Sigmoid colon (tissue), 7 donors: ENCODE data around the gene TEKT5. TPM values are rescaled to one million over a fixed set of nuclear protein-coding genes. Genes with fewer than 3 reads are reported as not detected.

Experiments
- DNase-seq: peaks from one replicate; pipeline ENCODE4 v3.0.0-alpha.2; 2019
- H3K27ac ChIP-seq, 4 donors: fragments of 200-600 bp; sonication (generic); one replicate each; pipeline ENCODE4 v1.5.1; 2016 to 2019; ENCODE audit warnings: mild to moderate bottlenecking in 1 of 4
- H3K27me3 ChIP-seq, 3 donors: fragments of 200-600 bp; sonication (generic); one replicate each; pipeline ENCODE4 v1.5.1; 2019; ENCODE audit warnings: mild to moderate bottlenecking in 1 of 3
- H3K36me3 ChIP-seq, 4 donors: fragments of 200-600 bp; sonication (generic); one replicate each; pipeline ENCODE4 v1.5.1; 2016 to 2019
- H3K4me1 ChIP-seq, 4 donors: fragments of 200-600 bp; sonication (generic); one replicate each; pipeline ENCODE4 v1.5.1; 2017 to 2019
- H3K4me3 ChIP-seq, 4 donors: fragments of 200-600 bp; sonication (generic); one replicate each; pipeline ENCODE4 v1.5.1; 2017 to 2019; ENCODE audit warnings: mild to moderate bottlenecking in 2 of 4, moderate library complexity in 1 of 4
- H3K9me3 ChIP-seq, 4 donors: fragments of 200-600 bp in 3 of 4; sonication (generic) in 3 of 4; one replicate each; pipeline versions ENCODE4 v1.5.1 to v1.6.1; 2013 to 2019
- EP300 ChIP-seq, 4 donors: sonication (generic); formaldehyde crosslinking; IDR thresholded peaks; one replicate each; pipeline ENCODE4 v1.6.1; 2017; ENCODE audit warnings: antibody characterized with exemption in 4 of 4
- POLR2A ChIP-seq, 2 donors: fragments of 450-650 bp; IDR thresholded peaks; one replicate each; pipeline ENCODE4 v1.6.1; 2016; ENCODE audit warnings: antibody characterized with exemption in 2 of 2, mild to moderate bottlenecking in 2 of 2, moderate library complexity in 2 of 2
- POLR2AphosphoS5 ChIP-seq, 4 donors: sonication (generic); formaldehyde crosslinking; IDR thresholded peaks; one replicate each; pipeline ENCODE4 v1.6.1; 2017; ENCODE audit warnings: antibody characterized with exemption in 4 of 4
- WGBS, 2 donors: extraction: QIAGEN DNeasy Blood & Tissue Kit; methylation state at CpG; one replicate each; pipeline ENCODE4 v1.1.7; 2013; 5-methylcytosine and 5-hydroxymethylcytosine counted together
- intact Hi-C: fragments of 100-400 bp; cut with DNase I; formaldehyde crosslinking; loops from one replicate; pipeline ENCODE4 v1.15.1; 2023
- polyA plus RNA-seq, 3 donors: library from polyadenylated mRNA; stranded (reverse); fragments of 200-250 nt; gene quantifications; one replicate each; pipeline ENCODE4 v1.2.3, GENCODE V29; 2013
- total RNA-seq, 4 donors: library from RNA; depleted of rRNA; stranded (reverse); fragments of >200 nt; gene quantifications; one replicate each; pipeline ENCODE4 v1.1.0, GENCODE V29; 2016
- TF ChIP-seq, protein P1 (sequence below), 4 experiments: fragments of 450-650 bp in 3 of 4; fragments of 200-600 bp in 1 of 4; IDR thresholded peaks; one replicate each; pipeline ENCODE4 v1.5.1; 2016 to 2019; ENCODE audit warnings: antibody characterized with exemption in 4 of 4, mild to moderate bottlenecking in 3 of 4, moderate library complexity in 2 of 4
- donor health status: healthy with polysubstance abuse.
- donor health status: Bipolar disorder and iron deficiency.
- donor health status: healthy.

Gene TEKT5
- total and polyA plus RNA-seq, 7 donors = 0.09 to 2.1 (median 0.83) TPM; not detected in 4

DNA sequence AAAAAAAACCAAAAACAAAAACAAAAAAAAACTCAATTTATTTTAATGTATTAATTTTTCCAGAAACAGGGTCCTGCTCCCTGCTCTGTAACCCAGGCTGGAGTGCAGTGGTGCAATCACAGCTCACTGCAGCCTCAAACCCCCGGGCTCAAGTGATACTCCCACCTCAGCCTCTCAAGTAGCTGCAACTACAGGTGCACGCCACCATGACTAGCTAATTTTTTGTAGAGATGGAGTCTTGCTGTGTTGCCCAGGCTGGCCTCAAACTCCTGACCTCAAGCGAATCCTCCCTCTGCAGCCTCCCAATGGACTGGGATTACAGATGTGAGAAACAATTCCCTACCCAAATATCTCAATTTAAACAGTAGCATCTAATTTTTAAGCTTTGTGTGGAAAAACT, 89.1 kb downstream of the TEKT5 start:
- TF ChIP-seq, protein P1, sequence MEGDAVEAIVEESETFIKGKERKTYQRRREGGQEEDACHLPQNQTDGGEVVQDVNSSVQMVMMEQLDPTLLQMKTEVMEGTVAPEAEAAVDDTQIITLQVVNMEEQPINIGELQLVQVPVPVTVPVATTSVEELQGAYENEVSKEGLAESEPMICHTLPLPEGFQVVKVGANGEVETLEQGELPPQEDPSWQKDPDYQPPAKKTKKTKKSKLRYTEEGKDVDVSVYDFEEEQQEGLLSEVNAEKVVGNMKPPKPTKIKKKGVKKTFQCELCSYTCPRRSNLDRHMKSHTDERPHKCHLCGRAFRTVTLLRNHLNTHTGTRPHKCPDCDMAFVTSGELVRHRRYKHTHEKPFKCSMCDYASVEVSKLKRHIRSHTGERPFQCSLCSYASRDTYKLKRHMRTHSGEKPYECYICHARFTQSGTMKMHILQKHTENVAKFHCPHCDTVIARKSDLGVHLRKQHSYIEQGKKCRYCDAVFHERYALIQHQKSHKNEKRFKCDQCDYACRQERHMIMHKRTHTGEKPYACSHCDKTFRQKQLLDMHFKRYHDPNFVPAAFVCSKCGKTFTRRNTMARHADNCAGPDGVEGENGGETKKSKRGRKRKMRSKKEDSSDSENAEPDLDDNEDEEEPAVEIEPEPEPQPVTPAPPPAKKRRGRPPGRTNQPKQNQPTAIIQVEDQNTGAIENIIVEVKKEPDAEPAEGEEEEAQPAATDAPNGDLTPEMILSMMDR (IDR thresholded peaks at IDR 0.05) = no peak
- TF ChIP-seq EP300 (IDR thresholded peaks at IDR 0.05) = no peak
- no peak for TF ChIP-seq POLR2A (IDR thresholded peaks at IDR 0.05)
- TF ChIP-seq POLR2AphosphoS5 (IDR thresholded peaks at IDR 0.05) = no peak
- intact Hi-C loops = no loop called here
- Histone ChIP-seq H3K36me3 (no peaks in the 10 kb centered on the region), H3K27ac (no peak overlapping the region), H3K9me3 (no peaks in the 10 kb centered on the region), H3K4me1 (peaks cover 0 to 36% (median 32%) of the 10 kb centered on the region in 4 donors), H3K4me3 (no peak overlapping the region), H3K27me3 (no peaks in the 10 kb centered on the region)
- no peak for DNase-seq
- 90 to 93% methylated on average over 3 of the region's 3 CpGs for WGBS, 2 donors

DNA sequence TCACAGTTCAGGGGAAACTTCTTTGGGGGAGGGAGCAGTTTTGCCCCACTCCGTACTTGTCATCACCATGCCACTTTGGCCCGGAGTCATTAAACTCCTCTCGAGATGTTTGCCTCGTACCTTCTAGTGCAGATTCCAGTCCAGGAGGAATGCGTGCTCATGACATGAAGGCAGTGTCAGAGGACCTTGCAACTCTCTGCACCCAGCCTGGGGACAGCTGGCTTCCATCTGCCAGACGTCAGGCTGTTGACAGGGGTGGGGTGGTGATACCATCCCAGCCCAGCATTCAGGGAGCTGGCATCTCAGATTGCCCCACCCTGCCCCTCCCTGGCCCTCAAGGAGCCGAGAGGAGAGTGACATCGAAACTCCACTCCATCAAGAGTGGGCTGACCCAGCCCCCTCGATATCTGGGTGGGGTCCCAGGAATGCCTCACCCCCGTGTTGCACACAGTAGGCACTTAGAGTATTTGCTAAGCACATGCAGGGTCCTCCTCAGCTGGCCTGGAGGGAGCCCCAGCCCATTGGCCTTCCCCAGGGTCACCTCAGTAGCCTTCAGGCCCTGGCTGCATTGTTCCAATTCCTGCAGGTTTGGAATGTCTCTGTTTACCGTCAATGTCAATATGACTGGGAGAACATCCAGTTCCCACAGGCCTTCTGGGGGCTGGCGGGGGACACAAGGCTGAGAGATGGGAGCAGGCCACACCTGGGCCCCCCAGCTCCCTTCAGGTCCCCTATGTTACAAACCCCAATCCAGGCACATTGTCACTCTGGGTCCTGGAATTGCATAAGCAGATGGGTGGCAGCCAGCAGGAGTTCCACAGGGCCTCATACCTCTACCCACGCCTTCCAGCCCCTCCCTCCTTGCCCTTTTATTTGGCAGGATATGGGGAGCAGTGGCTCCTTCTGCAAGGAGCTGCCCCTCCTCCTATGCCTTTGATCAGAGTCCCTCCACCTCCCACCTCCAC, 93.0 kb downstream of the TEKT5 start:
- 38 to 67% methylated on average over 13 of the region's 13 CpGs for WGBS, 2 donors
- peak overlapping the region in 3 of 4 donors; percentile 36 to 64 (median 62) for H3K27ac ChIP-seq
- H3K36me3 ChIP-seq = no peaks in the 10 kb centered on the region
- H3K27me3 ChIP-seq = no peaks in the 10 kb centered on the region
- peaks cover 0 to 26% (median 24%) of the 10 kb centered on the region in 4 donors for H3K4me1 ChIP-seq
- H3K9me3 ChIP-seq = no peaks in the 10 kb centered on the region
- intact Hi-C loops = no loop called here
- no peak overlapping the region for H3K4me3 ChIP-seq
- no peak for DNase-seq
- TF ChIP-seq EP300 (IDR thresholded peaks at IDR 0.05) (peak in 1 of 4 donors; percentile 59), POLR2AphosphoS5 (IDR thresholded peaks at IDR 0.05) (peak in 3 of 4 donors; percentile 59 to 80 (median 79)), POLR2A (IDR thresholded peaks at IDR 0.05) (no peak)

DNA sequence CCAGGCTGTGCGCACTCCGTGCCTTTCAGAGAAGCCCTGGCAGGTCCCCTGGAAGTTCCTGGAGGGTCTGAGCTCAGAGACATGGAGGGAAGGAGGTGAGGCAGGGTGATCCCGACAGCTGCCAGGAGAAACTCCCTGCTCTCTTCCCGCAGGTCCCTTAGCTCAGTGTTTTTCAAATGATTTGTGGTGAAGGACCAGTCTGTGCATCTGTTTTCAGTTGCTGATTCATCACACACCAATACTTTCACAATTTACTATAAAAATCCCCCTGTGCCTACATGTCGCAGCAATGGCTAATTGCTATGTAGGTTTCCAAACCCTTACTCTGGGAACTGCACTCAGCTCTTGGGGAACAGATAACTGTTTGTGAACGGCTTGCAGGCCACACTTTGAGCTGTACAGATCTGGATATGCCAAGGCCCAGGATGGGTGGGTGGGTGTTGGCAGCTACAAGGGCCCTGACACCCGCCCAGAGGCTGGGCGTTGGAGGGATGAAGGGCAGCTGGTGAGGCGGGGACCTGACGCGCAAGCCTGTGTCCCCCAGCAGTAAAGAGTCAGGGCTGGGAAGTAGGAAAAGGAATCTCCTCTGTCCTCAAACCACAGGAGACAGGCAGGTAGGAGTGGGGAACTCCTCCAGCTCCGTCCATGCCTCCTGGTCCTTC, 93.8 kb downstream of the TEKT5 start:
- H3K27ac ChIP-seq = peak overlapping the region in 2 of 4 donors; percentile 62 to 64
- H3K4me1 ChIP-seq = peaks cover 0 to 26% (median 24%) of the 10 kb centered on the region in 4 donors
- TF ChIP-seq, protein P1 (IDR thresholded peaks at IDR 0.05) = no peak
- TF ChIP-seq EP300 (IDR thresholded peaks at IDR 0.05) (no peak), POLR2AphosphoS5 (IDR thresholded peaks at IDR 0.05) (no peak), POLR2A (IDR thresholded peaks at IDR 0.05) (no peak)
- H3K27me3 ChIP-seq = no peaks in the 10 kb centered on the region
- intact Hi-C loops = no loop called here
- no peak for DNase-seq
- no peak overlapping the region for H3K4me3 ChIP-seq
- WGBS, 2 donors = 73 to 77% methylated on average over 12 of the region's 12 CpGs
- H3K36me3 ChIP-seq = no peaks in the 10 kb centered on the region
- H3K9me3 ChIP-seq = no peaks in the 10 kb centered on the region

DNA sequence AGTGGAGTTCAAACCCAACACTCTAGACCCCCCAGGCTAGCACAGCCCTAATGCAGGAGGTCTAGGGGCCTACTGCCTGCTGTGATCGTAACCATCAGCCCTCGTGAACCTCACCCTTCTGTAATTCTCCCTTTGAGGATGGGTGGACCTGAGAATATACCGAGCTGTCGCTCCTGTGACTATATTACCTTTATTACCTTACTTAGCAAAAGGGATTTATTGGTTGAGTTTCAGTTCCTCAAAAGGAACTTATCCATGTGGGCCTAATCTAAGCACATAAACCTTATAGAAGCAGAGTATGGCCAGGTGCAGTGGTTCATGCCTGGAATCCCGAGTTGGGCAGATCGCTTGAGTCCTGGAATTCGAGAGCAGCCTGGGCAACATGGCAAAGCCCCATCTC, 95.1 kb downstream of the TEKT5 start:
- H3K27ac ChIP-seq = no peak overlapping the region
- H3K4me3 ChIP-seq = no peak overlapping the region
- H3K36me3 ChIP-seq = no peaks in the 10 kb centered on the region
- WGBS, 2 donors = 24 to 55% methylated on average over 7 of the region's 7 CpGs
- intact Hi-C loops = no loop called here
- TF ChIP-seq, protein P1 (IDR thresholded peaks at IDR 0.05) = no peak
- TF ChIP-seq POLR2A (IDR thresholded peaks at IDR 0.05) (no peak), POLR2AphosphoS5 (IDR thresholded peaks at IDR 0.05) (no peak), EP300 (IDR thresholded peaks at IDR 0.05) (no peak)
- peaks cover 0 to 26% (median 24%) of the 10 kb centered on the region in 4 donors for H3K4me1 ChIP-seq
- H3K9me3 ChIP-seq = no peaks in the 10 kb centered on the region
- H3K27me3 ChIP-seq = no peaks in the 10 kb centered on the region
- no peak for DNase-seq

DNA sequence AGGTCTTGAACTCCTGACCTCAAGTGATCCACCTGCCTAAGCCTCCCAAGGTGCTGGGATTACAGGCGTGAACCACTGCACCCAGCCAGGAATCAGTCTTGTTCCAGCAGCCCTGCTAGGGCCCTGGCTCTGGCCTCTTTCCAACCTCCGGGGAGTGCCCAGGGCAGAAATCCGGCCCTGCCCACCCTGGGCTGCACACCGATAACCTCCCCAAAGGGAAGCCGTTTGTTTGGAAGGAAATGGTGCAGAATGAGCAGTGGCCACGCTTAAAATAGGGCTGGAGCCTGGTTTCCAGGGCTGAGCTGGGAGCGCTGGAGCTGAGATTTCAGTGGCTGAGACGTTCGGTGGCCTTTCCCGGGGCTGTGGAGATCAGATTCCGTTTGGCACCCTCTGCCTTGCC, 96.6 kb downstream of the TEKT5 start:
- Histone ChIP-seq H3K27ac (no peak overlapping the region), H3K27me3 (no peaks in the 10 kb centered on the region), H3K9me3 (no peaks in the 10 kb centered on the region), H3K36me3 (no peaks in the 10 kb centered on the region), H3K4me1 (peaks cover 0 to 26% (median 24%) of the 10 kb centered on the region in 4 donors), H3K4me3 (no peak overlapping the region)
- intact Hi-C loops = no loop called here
- 12 to 26% methylated on average over 11 of the region's 11 CpGs for WGBS, 2 donors
- TF ChIP-seq POLR2A (IDR thresholded peaks at IDR 0.05) (no peak), POLR2AphosphoS5 (IDR thresholded peaks at IDR 0.05) (no peak), EP300 (IDR thresholded peaks at IDR 0.05) (no peak)
- TF ChIP-seq, protein P1 (IDR thresholded peaks at IDR 0.05) = no peak
- DNase-seq = no peak
